ENCODE results near the gene CTNNBL1. TPM values are rescaled to one million over a fixed set of nuclear protein-coding genes. Genes with fewer than 3 reads are reported as not detected.

Gene CTNNBL1
- total RNA-seq, 2 donors from 2014 or later, result 68.6 to 68.7 TPM

DNA sequence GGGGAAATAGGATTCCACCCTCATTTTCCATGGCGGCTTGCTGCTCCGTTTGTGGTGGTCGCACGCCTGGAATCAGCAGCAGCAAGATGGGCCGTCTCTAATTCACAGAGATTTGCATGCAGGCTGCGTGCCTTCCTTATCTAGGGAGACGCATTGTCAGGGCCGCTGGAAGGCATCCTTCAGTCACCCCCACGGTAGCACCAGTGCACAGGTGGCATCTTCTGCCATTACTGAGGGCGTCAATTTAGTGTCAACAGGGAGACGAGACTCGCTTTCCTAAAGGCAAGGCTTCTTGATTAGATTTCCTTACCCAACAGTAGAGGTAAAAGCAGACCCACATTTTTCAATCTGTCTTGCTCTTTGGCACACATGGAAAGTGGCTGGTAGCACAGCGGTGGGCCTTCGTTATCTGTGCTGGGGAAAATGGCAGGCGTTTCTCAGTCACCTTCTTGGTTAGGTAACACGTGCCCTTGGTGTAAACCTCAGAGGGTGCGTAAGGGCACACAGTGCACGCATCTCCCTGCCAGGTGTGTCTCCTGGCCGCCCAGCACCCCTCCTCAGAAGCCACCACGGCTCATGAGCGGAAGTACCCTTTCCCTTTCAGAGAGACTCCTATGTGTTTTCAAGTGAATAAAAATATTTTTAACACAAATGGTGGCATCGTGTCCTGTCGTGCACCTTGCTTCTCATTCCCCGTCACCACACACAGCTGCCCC is 181.8 kb downstream of the CTNNBL1 start:
- WGBS, 2 experiments (ENCODE audit: insufficient coverage in 1 of 2, insufficient read length in 1 of 2), result 93 to 97% methylated on average over 24 of the region's 24 CpGs
- DNase-seq, result no peak
- H3K9me3 Mint-ChIP-seq, result no peaks in the 10 kb centered on the region
- Histone ChIP-seq H3K36me3 (ENCODE audit: control insufficient read depth, insufficient read depth, low read length) (peaks cover 12% of the 10 kb centered on the region), H3K27me3 (ENCODE audit: control insufficient read depth, insufficient read depth, low read length, poor library complexity, severe bottlenecking) (no peaks in the 10 kb centered on the region), H3K9me3 (ENCODE audit: control insufficient read depth, low read length) (no peaks in the 10 kb centered on the region), H3K27ac (ENCODE audit: low read depth, low read length) (no peak overlapping the region), H3K4me1 (ENCODE audit: control insufficient read depth, insufficient read depth, low read length) (no peaks in the 10 kb centered on the region), H3K9ac (ENCODE audit: extremely low read depth, low read length, poor library complexity, severe bottlenecking) (no peak overlapping the region), H3K4me3 (ENCODE audit: low read length) (no peak overlapping the region)
- H3K4me3 Mint-ChIP-seq, result no peak overlapping the region
- H3K27me3 Mint-ChIP-seq (ENCODE audit: insufficient read depth), result no peaks in the 10 kb centered on the region
- H3K27ac Mint-ChIP-seq, result no peak overlapping the region
- peaks cover 26% of the 10 kb centered on the region for H3K36me3 Mint-ChIP-seq (ENCODE audit: low read depth)
- TF ChIP-seq, protein P1, sequence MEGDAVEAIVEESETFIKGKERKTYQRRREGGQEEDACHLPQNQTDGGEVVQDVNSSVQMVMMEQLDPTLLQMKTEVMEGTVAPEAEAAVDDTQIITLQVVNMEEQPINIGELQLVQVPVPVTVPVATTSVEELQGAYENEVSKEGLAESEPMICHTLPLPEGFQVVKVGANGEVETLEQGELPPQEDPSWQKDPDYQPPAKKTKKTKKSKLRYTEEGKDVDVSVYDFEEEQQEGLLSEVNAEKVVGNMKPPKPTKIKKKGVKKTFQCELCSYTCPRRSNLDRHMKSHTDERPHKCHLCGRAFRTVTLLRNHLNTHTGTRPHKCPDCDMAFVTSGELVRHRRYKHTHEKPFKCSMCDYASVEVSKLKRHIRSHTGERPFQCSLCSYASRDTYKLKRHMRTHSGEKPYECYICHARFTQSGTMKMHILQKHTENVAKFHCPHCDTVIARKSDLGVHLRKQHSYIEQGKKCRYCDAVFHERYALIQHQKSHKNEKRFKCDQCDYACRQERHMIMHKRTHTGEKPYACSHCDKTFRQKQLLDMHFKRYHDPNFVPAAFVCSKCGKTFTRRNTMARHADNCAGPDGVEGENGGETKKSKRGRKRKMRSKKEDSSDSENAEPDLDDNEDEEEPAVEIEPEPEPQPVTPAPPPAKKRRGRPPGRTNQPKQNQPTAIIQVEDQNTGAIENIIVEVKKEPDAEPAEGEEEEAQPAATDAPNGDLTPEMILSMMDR (conservative IDR thresholded peaks at IDR 0.05), result no peak
- H3K4me1 Mint-ChIP-seq, result no peaks in the 10 kb centered on the region

DNA sequence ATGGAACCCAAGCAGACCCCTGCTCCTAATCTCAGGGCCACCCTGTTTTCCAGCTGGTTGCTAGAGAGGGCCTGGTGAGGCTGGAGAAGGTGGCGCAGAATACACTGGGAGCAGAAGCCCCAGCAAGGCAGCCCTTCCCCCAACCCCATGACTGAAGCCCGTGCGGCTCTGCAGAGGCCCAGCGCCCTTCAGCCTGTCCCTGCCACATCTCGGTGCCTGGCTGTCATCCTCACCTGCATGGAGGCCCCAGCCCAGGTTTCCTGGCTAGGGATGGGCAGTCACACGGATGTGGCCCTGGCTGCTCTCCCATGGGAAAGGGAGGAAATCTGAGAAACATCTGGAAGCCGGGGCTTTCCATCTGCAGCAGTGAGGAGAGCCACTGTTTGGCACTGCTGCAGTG is 183.0 kb downstream of the CTNNBL1 start:
- Histone ChIP-seq H3K4me3 (ENCODE audit: low read length) (no peak overlapping the region), H3K27me3 (ENCODE audit: control insufficient read depth, insufficient read depth, low read length, poor library complexity, severe bottlenecking) (no peaks in the 10 kb centered on the region), H3K4me1 (ENCODE audit: control insufficient read depth, insufficient read depth, low read length) (no peaks in the 10 kb centered on the region), H3K9ac (ENCODE audit: extremely low read depth, low read length, poor library complexity, severe bottlenecking) (no peak overlapping the region), H3K27ac (ENCODE audit: low read depth, low read length) (no peak overlapping the region), H3K9me3 (ENCODE audit: control insufficient read depth, low read length) (no peaks in the 10 kb centered on the region), H3K36me3 (ENCODE audit: control insufficient read depth, insufficient read depth, low read length) (peaks cover 4% of the 10 kb centered on the region)
- Mint-ChIP-seq H3K4me1 (no peaks in the 10 kb centered on the region), H3K27me3 (ENCODE audit: insufficient read depth) (peaks cover 3% of the 10 kb centered on the region), H3K9me3 (no peaks in the 10 kb centered on the region), H3K36me3 (ENCODE audit: low read depth) (peaks cover 15% of the 10 kb centered on the region), H3K27ac (no peak overlapping the region), H3K4me3 (no peak overlapping the region)
- TF ChIP-seq, protein P1 (conservative IDR thresholded peaks at IDR 0.05), result no peak
- 80 to 92% methylated on average over 2 to 7 of the region's 7 CpGs for WGBS, 2 experiments (ENCODE audit: insufficient coverage in 1 of 2, insufficient read length in 1 of 2)
- DNase-seq, result no peak

DNA sequence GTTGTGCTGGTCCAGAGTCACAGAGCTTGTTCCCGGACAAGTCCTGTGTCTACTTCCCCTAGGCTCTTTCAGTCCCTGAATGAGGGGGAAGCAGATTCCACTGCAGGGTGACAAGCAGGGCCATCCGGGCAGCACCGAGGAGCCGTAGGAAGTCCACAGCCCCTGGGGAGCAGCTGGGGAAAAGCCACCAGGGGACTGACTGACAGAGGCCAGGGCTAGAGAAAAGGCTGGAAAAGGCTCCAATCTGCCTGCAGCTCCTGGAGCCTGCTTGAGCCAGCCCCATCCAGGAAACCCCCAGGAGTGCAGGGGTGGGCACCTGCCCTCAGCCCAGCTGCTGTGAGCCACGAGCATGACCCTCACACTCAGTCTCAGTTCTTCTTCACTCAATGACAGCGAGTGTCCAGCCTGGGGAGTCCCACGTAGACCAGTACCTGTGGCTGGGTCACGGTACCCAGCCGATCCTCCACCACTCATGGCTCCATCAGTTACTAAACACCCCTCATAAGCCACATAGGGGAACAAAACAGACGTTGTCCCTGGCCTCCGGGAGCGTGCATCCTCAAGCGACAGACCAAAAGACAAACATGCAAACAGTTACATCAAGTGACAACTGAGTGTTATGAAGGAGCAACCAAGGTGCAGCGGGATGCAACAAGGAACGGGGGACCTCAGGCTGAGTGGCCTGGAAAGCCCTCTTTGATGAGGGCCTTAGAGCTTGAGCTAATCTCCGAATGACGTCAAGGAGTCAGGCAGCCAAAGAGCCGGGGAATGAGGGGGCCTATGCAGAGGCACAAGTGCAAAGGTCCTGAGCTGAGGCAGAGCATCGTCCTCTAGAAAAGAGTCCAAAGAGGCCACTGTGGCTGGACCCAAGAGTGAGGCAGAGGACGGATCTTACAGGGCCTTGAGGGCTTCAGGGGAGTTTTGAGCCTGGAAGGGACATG is 184.3 kb downstream of the CTNNBL1 start:
- Histone ChIP-seq H3K4me1 (ENCODE audit: control insufficient read depth, insufficient read depth, low read length) (no peaks in the 10 kb centered on the region), H3K27me3 (ENCODE audit: control insufficient read depth, insufficient read depth, low read length, poor library complexity, severe bottlenecking) (no peaks in the 10 kb centered on the region), H3K9me3 (ENCODE audit: control insufficient read depth, low read length) (no peaks in the 10 kb centered on the region), H3K27ac (ENCODE audit: low read depth, low read length) (no peak overlapping the region), H3K4me3 (ENCODE audit: low read length) (no peak overlapping the region), H3K9ac (ENCODE audit: extremely low read depth, low read length, poor library complexity, severe bottlenecking) (no peak overlapping the region), H3K36me3 (ENCODE audit: control insufficient read depth, insufficient read depth, low read length) (peaks cover 1% of the 10 kb centered on the region)
- Mint-ChIP-seq H3K4me3 (no peak overlapping the region), H3K9me3 (no peaks in the 10 kb centered on the region), H3K36me3 (ENCODE audit: low read depth) (peaks cover 12% of the 10 kb centered on the region), H3K27me3 (ENCODE audit: insufficient read depth) (peaks cover 3% of the 10 kb centered on the region), H3K27ac (no peak overlapping the region), H3K4me1 (no peaks in the 10 kb centered on the region)
- WGBS, 2 experiments (ENCODE audit: insufficient coverage in 1 of 2, insufficient read length in 1 of 2), result 92 to 94% methylated on average over 17 to 20 of the region's 20 CpGs
- TF ChIP-seq, protein P1 (conservative IDR thresholded peaks at IDR 0.05), result no peak
- DNase-seq, result no peak

Data from endodermal cell (in vitro differentiated cells).